Muscle of back (tissue), 11 donors: ENCODE measurements around the gene GNA12. TPM values are rescaled to one million over a fixed set of nuclear protein-coding genes. Genes with fewer than 3 reads are reported as not detected.
A peak's percentile ranks its signal among the peaks of the same experiment; 100 is the strongest.
"Not testable (repeated sequence)": the region's sequence is repeated elsewhere in the genome, so short reads cannot be mapped to it uniquely, and the experiment has no call there.

Source experiments
- DNase-seq, 3 donors: peaks; one replicate each; pipeline versions ENCODE4 v3.0.0 to v3.0.0-alpha.2; 2013
- polyA plus RNA-seq, 10 donors: library from polyadenylated mRNA; unstranded; fragments of 120-200 nt; gene quantifications; one replicate each; pipeline ENCODE4 v1.2.1, GENCODE V29; 2013; ENCODE audit not compliant: insufficient read length in 10 of 10

Gene GNA12
- polyA plus RNA-seq, 10 donors = 25.6 to 40.4 (median 29.3) TPM

DNA sequence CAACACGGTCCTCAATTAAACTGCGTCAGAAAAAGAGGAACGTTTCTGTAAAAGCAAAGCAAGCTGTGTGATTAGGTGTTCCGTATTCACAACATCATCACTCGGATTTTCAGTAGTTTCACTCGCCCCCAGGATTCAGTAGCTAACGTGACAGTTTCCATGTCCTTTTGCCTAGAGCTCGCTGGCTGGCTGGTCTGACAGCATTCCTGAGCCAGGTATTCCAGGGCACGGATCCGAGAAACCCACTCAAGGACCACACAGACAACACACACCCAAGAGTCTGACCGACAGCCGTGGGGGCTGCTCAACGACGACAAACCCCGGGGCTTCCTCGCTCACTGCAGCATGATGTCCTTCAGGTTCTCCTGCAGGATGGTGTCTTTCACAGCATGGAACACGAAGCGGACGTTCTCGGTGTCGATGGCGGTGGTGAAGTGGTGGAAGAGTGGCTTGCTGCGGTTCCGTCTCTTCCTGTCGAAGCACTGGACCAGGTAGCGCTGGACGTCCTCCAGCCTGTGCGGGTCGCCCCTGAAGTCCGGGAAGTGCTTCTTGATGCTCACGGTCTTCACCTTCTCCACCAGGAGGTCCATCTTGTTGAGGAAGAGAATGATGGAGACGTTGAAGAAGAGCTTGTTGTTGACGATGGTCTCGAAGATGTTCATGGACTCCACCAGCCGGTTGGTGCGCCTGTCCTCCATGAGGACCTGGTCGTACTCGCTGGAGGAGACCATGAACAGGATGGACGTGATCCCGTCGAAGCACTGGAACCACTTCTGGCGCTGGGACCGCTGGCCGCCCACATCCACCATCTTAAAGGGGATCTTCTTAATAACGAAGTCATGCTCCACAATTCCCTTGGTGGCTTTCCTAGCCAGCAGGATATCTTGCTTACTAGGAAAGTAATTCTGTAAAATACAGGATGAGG, 113.0 kb downstream of the GNA12 start:
- no peak for DNase-seq

DNA sequence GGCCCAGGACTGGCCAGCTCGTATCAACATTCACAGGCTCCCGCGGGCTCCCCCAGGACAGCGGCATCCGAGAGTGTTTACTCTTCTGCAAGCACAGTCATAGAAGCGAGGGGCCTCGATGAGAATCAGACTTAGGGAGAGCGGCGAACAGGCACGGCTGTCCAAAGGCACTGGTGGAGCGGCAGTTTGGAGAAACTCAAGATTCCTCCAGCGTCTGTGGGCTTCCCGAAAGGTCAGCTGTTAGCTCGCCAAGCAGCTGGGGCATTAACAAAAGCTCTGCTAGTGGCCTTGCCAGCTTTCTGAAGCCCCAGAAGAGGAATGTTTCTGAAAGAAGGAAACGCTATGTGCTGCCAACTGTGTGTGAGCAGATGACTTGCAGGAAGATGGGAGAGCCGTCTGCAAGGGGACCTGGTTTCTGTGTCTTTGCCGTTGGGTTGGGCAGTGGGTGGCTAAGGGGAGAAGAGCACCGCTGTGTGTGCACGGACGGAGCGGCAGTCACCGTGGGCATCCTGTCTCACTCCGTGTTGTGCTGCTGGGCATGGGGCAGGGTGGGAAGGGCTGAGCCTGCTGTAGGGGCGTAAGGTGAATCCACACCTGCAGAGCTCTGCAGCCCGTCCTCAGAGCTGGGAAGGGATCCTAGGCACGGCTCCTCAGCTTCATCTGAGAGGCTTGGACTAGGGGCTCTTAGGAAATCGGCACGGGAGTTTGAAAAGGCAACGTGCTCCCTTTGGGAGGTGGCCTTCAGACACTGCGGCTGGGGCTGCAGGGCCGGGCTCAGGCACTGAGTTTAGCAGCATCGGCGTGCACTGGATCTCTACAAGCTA, 114.0 kb downstream of the GNA12 start:
- DNase-seq = peak in 2 of 3 donors; percentile 50 to 67

DNA sequence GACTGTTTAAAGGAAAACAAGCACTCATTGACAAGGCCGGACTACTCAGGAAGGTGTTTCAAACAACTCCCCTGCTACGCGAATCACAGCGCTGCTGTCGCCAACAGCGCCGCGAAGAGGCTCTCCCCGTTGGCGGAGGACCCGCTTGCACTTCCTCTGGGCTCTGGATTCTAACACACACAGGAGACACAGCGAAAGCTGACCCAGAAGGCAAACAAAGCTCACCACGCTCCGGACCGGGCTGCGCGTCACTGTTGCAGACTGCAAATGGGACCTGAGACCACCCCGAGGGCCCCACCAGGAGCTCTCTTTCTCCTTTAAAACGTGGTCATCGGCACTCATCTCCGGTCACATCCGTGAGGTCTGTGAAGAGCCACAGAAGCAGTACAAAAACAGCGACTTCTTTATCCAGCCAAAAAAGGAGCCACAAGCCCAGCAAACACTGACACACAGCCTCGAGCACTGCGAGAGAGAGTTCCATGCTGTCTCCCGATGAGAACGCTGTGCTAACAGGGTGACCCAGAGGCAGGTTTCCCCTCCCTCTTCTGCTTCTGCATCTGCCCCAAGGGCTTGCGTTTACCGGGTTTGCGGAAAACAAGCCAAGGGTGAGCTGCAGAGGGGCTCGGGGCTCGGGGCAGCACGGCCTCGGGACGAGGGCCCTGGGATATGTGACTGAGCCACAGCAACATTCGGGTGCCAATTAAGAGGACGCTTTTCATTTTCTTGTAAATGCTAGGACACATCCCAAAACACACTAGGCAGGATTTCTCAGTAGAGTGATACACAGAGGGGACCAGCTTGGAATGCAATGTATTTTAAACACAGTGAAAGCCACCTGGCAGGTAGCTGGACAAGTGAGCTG, 114.8 kb downstream of the GNA12 start:
- peak in 1 of 3 donors; percentile 53 for DNase-seq

DNA sequence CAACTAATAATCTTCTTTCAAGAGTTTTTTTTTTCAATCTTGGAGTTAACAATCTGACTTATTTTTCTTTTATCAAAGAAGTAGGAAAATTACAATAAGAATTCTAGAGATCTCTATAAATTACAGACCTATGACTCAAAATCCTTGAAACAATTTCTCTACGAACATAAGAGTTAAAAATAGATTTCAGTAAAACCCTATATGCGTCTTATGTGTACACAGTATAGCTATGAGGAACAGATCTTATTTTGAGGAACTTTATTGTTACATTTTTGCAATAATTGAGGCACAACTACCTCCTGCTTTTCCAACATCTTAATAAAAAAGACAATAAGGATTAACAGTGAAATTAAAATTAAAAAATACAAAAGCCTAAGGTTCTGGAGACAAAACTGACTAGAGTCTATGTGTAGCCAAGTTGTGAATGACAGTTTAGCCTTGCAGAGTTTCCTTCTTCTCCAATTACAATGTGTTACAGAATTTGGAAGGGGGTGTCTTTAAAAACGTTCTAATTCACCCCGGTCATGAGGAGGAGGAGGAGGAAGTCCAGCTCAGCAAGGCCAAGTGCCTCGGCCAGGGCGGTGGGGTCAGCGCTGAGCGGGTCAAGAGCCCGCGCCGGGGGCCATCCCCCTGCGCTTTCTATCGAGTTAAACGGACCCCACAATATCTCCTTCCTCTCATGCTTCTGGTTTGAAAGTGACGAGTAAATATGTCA, 115.6 kb downstream of the GNA12 start:
- no peak for DNase-seq

DNA sequence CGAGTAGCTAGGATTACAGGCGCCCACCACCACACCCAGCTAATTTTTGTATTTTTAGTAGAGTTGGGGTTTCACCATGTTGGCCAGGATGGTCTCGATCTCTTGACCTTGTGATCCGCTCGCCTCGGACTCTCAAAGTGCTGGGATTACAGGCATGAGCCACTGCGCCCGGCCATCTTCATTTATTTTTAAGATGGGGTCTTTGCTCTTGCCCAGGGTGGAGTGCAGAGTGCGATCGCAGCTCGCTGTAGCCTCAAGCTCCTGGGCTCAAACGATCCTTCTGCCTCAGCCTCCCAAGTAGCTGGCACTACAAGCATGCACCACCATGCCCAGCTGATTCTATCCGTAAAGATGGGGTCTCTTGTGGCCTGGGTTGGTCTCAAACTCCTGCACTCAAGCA, 116.9 kb downstream of the GNA12 start:
- DNase-seq = not testable (repeated sequence)

DNA sequence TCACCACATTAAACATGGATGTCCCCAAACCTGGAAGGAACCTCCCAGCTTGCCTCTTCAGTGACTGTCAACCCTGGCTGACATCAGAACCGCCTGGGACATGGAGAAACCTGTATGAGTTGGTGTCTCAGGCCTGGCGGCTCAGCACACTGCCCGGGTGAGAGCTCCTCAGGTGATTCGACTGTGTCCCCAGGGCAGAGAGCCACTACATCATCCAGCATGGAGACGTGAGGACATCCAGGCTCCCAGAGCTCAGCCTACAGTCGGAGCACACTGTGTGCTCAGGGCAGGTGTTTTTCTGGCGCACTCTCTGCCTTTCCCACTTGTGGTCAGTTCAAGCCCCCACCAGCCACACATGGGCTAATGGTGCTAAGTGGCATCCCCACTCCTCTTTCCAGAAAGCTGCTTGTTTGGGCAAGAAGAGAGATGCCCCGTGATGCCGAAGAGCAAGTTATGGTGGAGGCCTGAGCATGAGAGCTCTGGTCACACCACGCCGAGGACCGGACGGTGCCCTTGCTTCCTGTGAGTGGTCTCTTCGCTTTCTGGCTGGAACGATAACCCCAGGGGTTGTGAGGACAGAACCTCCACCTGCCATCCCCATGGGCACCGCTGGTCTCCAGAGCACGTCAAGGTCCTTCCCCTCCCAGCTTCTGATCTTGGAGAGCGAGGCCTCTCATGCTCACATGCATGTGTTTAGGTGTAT, 117.6 kb downstream of the GNA12 start:
- no peak for DNase-seq

DNA sequence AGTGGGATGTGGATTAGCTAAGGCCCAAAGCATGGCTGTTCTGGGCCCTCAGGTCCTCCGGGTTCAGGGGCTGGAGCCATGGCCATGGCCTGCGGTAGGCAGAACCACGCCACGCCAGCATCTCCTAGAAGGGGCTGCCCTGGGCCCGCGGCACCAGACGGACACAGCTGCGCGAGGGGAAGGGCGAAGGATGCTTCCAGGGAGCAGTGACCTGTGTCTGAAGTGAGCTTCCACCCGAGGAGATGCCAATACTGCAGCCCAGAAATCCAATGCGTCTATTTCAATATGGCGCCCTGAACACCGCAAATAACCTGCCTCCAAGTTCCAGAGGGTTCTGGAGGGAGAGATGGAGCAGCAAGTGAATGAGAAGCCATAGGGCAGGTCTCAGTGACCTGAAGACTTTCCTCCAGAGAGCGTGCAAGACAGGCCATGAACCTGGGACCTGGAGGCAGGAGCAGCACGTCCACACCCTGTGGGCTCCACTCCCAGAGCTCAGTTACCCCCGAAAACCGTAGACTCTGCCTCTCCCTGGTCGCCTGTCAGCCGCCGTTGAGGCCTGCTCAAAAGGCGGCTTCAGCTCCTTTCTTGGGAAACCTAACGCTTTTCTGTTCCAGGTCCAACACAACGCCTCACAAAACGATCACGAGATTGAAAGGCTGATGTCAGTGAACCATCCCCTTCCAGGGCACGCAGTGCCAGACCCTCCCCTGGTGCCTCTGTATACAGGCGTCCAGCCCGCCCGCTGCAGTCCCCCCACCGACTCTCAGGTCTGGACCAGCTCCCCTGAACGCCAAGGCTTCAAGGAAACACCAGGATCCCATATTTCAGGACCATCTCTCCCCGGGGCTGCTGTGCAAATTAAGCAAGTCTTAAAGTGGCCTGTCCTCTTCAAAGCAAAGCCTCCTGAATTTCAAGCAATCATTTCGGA, 118.7 kb downstream of the GNA12 start:
- no peak for DNase-seq

DNA sequence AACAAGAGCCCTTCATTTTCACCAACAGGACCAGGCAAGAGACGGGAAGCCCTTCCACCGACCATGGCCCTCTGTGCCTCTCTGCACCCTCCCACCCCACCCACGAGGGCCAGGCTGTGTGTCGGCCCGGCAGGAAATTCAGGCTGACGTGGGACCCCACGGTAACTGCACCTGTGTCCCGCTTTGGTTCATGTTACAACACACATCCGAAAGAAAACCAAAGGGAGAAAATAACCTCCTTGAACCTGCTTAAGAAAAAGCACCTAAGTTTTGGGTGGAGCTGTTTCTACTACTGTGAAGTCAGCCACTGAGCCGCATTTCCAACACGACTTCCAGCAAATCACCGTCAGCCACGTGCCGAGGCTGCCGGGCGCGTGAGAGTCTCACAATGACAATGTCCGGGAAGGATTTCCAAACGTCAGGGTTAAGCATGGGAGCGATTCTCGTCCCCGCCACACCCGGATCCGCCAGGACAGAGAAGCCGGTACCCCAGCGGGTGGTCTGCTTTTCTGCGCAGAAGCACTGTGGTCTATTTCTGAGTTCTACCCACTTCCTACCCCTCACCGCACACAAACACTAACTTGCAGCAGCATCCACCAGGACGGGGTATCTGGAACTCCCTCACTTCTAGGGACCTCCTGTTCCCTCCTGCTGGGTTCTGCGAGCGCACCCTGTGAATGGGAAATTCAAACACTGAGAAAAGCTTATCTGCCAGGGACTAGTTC, 119.5 kb downstream of the GNA12 start:
- DNase-seq = no peak

DNA sequence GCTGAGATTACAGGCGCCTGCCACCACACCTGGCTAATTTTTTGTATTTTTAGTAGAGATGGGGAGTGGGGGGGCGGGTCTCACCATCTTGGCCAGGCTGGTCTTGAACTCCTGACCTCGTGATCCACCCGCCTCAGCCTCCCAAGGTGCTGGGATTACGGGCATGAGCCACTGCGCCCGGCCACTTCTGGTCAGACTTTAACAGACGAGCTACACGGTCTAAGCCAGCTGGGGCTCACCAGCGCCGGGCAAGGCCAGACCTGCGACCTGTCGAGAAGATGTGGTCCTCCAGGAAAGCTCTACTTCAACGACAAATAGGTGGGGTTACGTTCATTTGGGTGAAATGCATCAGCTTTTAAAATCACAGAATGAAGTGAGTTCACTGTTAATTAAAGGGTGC, 120.1 kb downstream of the GNA12 start:
- DNase-seq = not testable (repeated sequence)

DNA sequence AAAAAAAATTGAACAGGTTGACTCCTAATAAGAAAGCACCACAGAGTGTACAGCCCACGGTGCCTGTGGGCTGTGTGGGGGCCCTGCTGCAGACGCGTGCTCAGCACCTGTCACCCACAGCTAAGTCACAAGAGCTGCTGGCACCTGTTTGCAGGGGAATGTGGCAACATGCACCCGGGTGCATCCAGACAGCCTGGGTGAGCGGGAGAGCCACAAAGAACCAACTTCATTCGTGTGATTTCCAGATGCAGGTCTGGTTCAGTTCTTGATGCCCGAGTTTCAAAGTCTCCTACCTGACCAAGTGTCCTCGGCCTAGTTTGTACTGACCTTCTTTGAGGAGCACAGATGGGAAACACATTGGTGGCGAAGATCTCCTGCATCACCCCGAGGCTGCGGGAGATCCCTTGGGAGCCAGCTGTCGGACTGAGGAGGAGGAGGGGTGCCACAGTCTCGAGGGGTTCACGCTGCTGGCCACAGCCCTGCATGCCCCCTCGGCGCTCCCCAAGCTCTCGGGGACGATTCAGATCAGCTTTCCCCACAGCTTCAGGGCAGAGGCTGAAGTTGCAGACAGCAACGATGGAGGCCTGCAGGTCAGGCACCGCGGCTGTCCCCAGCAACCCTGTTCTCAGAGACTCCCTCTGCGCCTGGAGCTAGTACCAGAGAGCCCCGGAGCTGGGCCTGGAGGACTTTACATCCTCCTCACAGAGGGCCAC, 120.8 kb downstream of the GNA12 start:
- no peak for DNase-seq

DNA sequence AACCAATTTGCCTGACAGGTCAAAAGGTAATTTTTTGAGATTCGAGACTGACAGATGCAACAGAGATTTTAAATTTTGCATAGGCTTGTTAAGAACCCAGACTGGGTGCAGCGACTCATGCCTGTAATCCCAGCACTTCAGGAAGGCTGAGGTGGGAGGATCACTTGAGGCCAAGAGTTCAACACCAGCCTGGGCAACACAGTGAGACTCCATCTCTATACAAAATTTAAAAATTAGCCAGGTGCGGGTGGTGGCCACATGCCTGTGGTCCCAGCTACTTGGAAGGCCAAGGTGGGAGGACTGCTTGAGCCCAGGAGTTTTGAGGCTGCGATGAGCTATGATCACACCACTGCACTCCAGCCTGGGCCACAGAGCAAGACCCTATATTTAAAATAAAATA, 121.5 kb downstream of the GNA12 start:
- no peak for DNase-seq

DNA sequence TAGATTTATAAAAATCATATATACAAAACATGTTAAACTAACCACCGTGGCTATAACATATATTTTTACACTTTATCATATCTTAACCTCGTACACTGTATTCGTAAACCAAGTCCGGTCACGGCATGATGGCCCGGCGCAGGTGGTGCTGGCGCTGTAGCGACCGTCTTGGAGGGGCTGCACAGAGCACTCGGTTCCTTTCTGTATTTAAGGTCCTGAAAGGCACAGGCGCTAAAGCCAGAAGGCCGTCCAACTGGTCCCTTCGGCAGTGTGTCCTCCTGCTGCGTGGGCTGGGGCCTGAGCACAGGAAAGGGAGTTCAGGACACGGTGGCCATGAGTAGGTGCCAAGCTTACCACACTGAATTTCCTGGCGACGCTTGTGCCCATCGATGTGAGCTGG, 122.3 kb downstream of the GNA12 start:
- DNase-seq = no peak

DNA sequence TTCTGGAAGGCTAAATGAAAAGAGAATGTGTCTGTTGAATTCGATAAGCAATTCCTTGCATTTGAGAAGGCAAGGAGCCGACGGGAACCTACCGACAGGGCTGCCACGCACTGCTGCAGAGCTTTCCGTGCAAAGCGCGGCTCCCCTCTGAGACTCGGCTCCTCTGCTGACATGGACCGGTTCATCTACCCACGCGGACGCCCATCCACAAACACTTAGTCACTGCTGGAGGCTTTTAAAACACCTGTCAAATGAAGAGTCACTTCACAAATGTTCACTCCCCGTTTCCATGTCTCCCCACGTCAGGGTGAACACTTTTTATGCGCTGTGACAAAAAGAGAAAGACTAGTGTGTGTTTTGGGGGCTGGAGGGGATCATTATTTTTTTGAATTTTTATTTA, 124.1 kb downstream of the GNA12 start:
- no peak for DNase-seq

DNA sequence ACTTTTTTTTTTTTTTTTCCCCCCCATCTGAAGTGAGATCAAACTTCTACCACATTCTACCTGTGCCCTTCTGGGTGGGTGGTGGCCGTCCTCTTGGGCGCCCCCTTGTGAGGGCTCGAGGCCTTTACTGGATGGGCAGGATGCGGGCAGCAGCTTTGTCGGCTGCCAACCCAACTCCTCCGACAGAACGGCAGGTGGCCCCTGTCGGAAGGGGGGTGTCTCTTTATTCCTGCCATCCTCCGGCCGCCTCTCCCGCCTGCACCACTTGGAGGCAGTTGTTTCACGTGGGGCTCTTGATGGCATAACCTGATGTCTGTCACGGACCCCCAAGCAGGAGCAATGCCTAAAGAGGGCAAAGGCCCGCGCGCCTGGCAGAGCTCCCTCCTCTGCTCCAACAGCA, 125.1 kb downstream of the GNA12 start:
- no peak for DNase-seq

DNA sequence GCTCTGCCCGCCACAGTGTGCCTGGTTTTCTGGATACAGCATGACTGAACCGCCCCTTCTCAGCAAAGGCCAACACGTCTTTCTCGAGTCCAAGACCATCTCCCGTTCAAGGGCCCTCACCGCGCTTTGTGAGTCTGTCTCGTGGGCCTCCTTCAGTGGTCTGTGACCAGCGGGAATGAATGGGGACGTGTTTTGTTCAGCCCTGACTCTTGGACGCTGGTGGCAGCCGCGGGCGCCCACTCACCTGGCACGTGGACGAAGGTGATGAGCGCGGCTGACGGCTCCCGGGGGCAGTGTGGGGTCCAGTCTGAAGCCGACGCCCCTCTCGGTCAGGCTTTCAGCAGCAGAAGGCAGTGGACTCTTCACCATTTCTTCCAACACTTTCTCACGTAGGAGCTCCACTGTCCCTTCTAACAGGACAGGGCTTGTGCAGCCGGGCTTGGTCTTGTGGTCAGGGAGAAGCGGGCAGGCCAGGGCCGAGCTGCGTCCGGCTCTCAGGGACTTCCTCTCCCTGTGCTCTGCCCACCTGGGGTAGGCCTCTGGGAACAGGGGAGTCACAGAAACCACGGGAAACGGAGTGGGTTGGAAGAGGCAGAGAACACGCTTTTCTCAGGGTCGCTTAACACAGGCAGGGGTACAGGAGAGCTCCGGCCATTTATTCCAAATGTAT, 125.7 kb downstream of the GNA12 start:
- no peak for DNase-seq

DNA sequence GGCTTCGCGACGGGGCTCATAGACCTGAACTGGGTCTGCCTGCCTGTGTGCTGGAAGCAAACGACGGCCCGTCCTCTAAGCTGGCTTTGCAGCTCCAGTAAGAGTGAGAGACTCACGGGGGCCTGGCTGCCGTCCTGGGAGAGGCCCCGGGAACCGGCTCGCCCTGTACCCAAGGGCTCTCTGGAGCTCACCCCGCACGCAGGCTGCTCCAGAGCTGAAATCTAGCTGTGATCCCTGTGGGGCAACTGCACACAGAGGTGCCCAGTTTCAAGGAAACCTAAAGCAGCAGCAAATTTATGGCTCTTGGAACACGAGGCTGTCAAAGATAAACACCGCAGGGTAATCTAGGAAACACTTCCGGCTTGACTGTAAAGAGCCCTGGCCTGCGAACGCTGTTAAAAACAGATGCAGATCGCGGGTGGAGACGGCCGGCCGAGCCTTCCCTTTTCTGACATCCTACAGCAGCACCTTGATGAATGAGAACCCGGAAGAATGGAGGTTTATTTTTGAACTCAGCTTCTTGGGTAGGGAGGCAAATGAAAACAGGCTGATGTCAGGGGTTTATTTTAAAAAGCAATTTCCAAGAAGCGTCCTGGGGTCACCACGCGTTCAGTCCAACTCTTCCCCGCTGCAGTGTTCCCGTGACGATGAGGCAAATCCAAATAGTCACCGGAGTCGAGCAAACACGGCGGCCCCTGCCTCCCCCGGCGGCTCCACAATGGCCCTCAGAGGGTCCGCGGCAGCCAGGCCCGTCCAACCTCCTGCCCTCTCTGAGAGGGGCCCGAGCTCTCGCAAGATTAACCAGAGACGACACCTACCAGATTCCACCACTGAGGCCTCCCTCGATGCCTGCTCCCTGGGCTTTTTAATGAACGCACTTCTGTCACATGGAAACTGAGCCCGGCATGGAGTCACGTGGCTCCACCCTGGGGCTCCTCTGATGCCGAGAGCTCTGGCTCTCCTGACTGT, 126.5 kb downstream of the GNA12 start:
- peak in 2 of 3 donors; percentile 47 to 80 for DNase-seq
